IMR-90 (cell line): ENCODE results near the gene DAB1.

Experiments
- CEBPB ChIP-seq: IDR thresholded peaks from 2 replicates; pipeline ENCODE4 v1.6.1; 2012; ENCODE audit warnings: low read depth, low read length, improper control_type of control experiment
- CHD1 ChIP-seq: IDR thresholded peaks from 2 replicates; pipeline ENCODE4 v1.6.1; 2012; ENCODE audit warnings: low read depth, low read length, improper control_type of control experiment
- MAFK ChIP-seq: IDR thresholded peaks from 2 replicates; pipeline ENCODE4 v1.6.1; 2012; ENCODE audit warnings: low read depth, low read length, improper control_type of control experiment
- POLR2A ChIP-seq: IDR thresholded peaks from 2 replicates; pipeline ENCODE4 v1.6.1; 2012; ENCODE audit warnings: mild to moderate bottlenecking, low read depth, low read length
- RAD21 ChIP-seq: IDR thresholded peaks from 2 replicates; pipeline ENCODE4 v1.6.1; 2012; ENCODE audit warnings: low read length, improper control_type of control experiment
- RCOR1 ChIP-seq: IDR thresholded peaks from 2 replicates; pipeline ENCODE4 v1.6.1; 2012; ENCODE audit warnings: mild to moderate bottlenecking, low read length, improper control_type of control experiment; ENCODE audit not compliant: insufficient replicate concordance
- SMC3 ChIP-seq: fragments of 150-350 bp; IDR thresholded peaks from 2 replicates; pipeline ENCODE4 v1.6.1; 2016; ENCODE audit warnings: low read depth, mild to moderate bottlenecking, antibody characterized with exemption, low read length, moderate library complexity
- TF ChIP-seq, protein P1 (sequence below): conservative IDR thresholded peaks from 2 replicates; pipeline ENCODE4 v1.5.1; 2012; ENCODE audit warnings: mild to moderate bottlenecking, low read depth, low read length, improper control_type of control experiment

DNA sequence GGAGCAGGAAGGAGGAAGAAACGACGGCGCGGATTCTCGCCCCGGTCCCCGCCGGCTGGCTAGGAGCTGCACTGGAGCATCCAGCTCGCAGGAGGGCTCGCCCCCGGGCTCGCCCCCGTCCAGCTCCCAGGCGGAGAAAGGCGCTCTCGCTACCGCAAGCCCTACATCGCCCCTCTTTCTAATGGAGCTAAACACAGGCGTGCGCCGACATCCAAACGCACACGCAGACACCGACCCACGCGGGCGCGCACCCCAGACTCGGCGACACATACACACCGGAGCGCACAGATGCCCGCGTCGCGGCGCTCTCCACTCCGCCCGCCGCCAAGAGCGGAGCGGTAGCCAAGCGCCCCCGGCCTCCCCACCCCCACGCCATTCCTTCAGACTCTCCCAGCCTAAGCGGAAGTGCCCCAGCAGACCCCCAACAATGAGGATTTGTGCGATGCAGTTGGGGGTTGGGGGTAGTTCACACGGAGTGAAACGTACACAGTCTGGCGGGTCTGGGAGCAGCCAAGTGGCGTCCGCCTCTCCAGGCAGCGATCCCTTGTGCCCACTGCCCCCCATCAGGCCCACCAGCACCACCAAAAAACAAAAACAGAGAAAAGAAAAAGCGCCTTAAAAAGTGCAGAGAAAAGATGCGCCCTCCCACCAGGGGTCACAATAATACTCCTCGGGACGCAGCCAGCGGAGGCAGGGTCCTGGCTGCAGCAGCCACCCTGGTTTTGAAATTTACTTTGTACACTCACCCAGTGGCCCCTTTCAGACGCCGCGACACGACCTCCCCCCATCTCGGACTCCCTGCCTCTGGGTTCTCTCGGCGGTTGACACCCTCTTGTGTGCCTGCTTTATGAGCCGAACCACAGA is 1.4 kb downstream of the DAB1 start:
- TF ChIP-seq, protein P1, sequence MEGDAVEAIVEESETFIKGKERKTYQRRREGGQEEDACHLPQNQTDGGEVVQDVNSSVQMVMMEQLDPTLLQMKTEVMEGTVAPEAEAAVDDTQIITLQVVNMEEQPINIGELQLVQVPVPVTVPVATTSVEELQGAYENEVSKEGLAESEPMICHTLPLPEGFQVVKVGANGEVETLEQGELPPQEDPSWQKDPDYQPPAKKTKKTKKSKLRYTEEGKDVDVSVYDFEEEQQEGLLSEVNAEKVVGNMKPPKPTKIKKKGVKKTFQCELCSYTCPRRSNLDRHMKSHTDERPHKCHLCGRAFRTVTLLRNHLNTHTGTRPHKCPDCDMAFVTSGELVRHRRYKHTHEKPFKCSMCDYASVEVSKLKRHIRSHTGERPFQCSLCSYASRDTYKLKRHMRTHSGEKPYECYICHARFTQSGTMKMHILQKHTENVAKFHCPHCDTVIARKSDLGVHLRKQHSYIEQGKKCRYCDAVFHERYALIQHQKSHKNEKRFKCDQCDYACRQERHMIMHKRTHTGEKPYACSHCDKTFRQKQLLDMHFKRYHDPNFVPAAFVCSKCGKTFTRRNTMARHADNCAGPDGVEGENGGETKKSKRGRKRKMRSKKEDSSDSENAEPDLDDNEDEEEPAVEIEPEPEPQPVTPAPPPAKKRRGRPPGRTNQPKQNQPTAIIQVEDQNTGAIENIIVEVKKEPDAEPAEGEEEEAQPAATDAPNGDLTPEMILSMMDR: peak; percentile 21; the same call in 1 of the 2 replicates
- TF ChIP-seq POLR2A (no peak), MAFK (no peak), CEBPB (no peak), RAD21 (peak; percentile 13; the same call in 1 of the 2 replicates), SMC3 (no peak), CHD1 (no peak), RCOR1 (no peak)
